ENCODE measurements around the gene LDLRAD4. TPM values are rescaled to one million over a fixed set of nuclear protein-coding genes. Genes with fewer than 3 reads are reported as not detected.

LDLRAD4 gene
- total RNA-seq, 2 donors from 2014 or later = 11.7 to 17.0 TPM

DNA sequence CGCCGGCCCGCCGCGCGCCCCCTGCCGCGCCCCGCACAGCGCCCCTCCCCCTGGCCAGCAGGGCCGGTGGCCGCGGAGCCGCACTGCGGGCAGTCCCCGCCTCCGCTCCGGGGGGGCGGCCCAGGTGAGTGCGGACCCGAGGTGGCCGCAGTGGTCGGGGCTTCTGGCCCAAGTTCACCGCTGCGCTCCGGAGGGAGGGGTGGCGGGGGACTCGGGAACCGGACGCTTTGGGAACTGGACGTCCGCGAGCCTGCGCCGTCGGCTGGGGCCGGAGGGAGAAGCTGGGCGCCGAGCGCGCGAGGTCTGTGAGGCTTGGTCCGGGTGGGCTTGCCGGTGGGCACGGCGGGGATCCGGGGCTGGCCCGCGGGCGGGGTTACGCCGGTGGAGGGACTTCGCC lies 591 bp upstream of the LDLRAD4 start:
- DNase-seq = peak; percentile 43
- peaks cover 39% of the 10 kb centered on the region for H3K4me1 ChIP-seq
- intact Hi-C loops (cut with DNase I) = loop anchor here (2.0 to 5.0 kb wide), 2 partner anchors 313 to 409 kb away; no protein-coding TSS in a partner anchor
- H3K36me3 ChIP-seq = no peaks in the 10 kb centered on the region
- H3K27ac ChIP-seq = peak overlapping the region; percentile 59
- H3K4me3 ChIP-seq = peak overlapping the region; percentile 86
- no peaks in the 10 kb centered on the region for H3K27me3 ChIP-seq
- TF ChIP-seq, protein P1, sequence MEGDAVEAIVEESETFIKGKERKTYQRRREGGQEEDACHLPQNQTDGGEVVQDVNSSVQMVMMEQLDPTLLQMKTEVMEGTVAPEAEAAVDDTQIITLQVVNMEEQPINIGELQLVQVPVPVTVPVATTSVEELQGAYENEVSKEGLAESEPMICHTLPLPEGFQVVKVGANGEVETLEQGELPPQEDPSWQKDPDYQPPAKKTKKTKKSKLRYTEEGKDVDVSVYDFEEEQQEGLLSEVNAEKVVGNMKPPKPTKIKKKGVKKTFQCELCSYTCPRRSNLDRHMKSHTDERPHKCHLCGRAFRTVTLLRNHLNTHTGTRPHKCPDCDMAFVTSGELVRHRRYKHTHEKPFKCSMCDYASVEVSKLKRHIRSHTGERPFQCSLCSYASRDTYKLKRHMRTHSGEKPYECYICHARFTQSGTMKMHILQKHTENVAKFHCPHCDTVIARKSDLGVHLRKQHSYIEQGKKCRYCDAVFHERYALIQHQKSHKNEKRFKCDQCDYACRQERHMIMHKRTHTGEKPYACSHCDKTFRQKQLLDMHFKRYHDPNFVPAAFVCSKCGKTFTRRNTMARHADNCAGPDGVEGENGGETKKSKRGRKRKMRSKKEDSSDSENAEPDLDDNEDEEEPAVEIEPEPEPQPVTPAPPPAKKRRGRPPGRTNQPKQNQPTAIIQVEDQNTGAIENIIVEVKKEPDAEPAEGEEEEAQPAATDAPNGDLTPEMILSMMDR (IDR thresholded peaks at IDR 0.05) = no peak
- no peaks in the 10 kb centered on the region for H3K9me3 ChIP-seq
- H3K9ac ChIP-seq (ENCODE audit: low read depth in 2 of 2, low read length in 2 of 2) = peak overlapping the region; percentile 82

DNA sequence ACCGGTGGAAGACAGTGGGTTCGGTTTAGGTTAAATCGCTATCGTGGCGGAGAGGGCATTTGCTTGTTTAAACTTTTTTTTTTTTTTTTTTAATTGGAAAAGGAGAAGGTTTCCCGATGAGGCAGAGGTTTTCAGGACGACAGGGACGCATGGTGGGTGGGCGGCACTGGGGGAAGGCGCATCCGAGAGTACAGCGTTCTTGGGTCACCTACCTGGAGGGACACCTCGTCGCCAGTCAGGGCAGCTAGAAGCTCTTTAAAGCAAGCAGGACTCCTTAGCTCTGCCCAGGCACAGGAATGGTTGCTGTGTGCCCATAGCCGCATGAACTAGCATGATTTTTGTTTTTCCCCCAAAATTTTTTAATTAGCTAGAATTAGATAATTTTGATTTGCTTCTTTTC lies 437 bp downstream of the LDLRAD4 start:
- Histone ChIP-seq H3K36me3 (no peaks in the 10 kb centered on the region), H3K4me3 (peak overlapping the region; percentile 86), H3K9me3 (no peaks in the 10 kb centered on the region), H3K27ac (no peak overlapping the region), H3K27me3 (no peaks in the 10 kb centered on the region), H3K9ac (ENCODE audit: low read depth in 2 of 2, low read length in 2 of 2) (peak overlapping the region; percentile 82), H3K4me1 (peaks cover 49% of the 10 kb centered on the region)
- no peak for DNase-seq
- TF ChIP-seq, protein P1 (IDR thresholded peaks at IDR 0.05) = no peak
- intact Hi-C loops (cut with DNase I) = loop anchor here (5.0 kb wide), 1 partner anchor 408 kb away; no protein-coding TSS in a partner anchor

DNA sequence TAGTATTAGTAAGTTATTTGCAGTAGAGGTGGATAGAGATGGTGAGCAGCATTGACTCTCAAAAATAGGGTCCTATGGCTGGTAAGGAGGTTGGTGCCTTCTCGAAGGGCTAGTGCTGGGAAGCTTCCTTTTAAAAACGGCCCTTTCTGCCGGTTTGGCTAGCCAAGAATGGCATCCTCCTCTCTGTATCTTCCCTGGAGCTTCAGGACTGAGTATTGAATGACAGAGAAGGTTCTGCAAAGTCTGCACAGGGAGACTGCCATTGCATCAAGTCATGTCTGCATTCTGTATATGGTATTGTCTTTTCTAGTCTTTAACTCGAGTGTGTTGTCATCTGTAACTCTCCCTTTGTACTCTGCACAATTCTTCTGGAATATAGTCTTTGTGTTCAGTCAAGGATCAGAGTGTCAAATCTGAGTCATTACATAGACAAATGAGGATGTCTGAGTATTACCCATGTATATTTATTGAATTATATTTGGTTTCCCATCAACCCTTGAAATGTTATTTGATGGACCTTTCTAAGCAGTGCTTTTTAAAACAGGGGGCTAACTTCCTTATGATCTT lies 1.1 kb downstream of the LDLRAD4 start:
- Histone ChIP-seq H3K27me3 (no peaks in the 10 kb centered on the region), H3K4me1 (peaks cover 49% of the 10 kb centered on the region), H3K9ac (ENCODE audit: low read depth in 2 of 2, low read length in 2 of 2) (peak overlapping the region in 1 of 2 donors; percentile 82), H3K27ac (no peak overlapping the region), H3K9me3 (no peaks in the 10 kb centered on the region), H3K4me3 (peak overlapping the region; percentile 86), H3K36me3 (no peaks in the 10 kb centered on the region)
- DNase-seq = no peak
- TF ChIP-seq, protein P1 (IDR thresholded peaks at IDR 0.05) = no peak
- intact Hi-C loops (cut with DNase I) = loop anchor here (5.0 kb wide), 2 partner anchors 148 to 408 kb away; no protein-coding TSS in a partner anchor

DNA sequence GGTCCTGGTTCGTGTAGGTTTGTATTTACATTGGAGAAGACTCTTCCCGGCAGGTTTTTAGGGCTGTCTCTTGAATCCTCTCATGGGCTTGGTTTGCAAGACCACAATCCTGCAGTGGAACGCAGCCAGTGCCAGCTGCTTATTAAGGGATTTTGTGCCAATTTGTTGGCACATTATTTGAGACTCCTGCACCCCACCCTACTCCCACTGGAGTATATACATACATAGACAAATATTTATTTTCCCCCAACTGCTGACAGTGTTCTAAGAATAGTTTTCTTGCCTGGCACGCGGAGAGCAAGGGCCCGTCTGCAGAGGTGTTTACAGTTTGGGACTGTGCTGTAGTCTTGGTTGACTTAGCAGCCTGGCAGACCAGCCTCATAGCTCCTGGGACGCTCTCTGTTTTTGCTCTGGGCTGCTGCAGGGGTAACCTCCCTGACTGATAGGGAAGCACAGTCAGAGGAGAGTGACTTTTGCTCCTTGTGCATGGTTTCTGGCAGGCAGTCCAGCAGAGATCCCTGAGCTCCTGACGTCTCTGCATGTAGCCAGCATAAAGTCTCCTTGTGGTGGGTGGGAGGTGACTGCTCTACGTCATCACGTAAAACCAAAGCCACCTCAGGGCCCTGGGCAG lies 1.9 kb downstream of the LDLRAD4 start:
- intact Hi-C loops (cut with DNase I) = loop anchor here (5.0 kb wide), 1 partner anchor 147 kb away; no protein-coding TSS in a partner anchor
- no peaks in the 10 kb centered on the region for H3K9me3 ChIP-seq
- H3K4me1 ChIP-seq = peaks cover 49% of the 10 kb centered on the region
- no peaks in the 10 kb centered on the region for H3K36me3 ChIP-seq
- no peak overlapping the region for H3K4me3 ChIP-seq
- H3K27ac ChIP-seq = peak overlapping the region; percentile 6
- no peaks in the 10 kb centered on the region for H3K27me3 ChIP-seq
- DNase-seq = peak; percentile 52
- TF ChIP-seq, protein P1 (IDR thresholded peaks at IDR 0.05) = no peak
- H3K9ac ChIP-seq (ENCODE audit: low read depth in 2 of 2, low read length in 2 of 2) = peak overlapping the region in 1 of 2 donors; percentile 69

DNA sequence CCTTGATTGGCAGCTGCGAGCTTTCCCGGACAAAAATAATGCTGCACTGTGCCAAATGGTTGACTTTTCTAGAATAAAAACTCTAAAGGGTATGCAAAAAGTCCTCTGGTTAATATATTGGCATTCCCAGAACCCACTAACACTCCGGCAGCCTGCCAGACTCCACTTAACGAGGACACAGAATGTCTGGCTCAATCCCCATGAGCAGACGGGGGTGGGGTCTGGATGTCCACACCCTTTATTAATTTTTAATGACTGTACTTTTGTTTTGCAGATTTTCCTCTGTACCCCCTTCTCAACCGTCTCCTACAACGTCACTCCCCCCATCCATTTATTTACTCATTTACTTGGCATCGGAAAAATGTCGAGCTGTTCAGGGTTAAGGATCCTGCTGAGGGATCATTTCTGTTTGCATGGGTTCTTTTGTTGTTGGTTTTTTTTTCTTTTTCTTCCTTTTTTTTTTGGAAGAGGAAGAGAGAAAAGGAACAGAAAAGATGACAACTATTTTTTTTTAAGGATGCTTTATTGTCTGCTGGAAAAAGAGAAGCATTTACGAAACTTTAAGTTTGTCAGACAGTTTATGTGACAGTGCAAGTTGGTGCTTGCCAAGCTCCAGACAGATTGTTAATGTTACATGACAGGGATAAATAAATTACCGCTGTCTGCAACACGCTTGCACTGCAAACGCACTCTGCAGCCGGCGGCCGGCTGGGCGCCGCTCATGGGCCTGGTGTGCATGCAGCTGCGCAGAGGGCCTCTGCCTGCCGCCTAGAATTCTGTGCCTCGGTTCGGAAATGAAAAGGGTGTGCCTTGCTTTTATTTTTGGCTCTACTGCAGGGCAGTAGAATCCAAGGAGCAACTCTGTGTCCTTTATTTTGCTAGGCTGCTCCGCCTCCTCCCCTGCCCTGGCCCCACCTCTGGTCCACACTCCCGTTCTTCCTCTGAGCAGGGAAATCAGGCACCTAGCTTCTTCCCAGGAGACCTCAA lies 3.6 kb downstream of the LDLRAD4 start:
- Histone ChIP-seq H3K27ac (peak overlapping the region; percentile 75), H3K27me3 (no peaks in the 10 kb centered on the region), H3K9ac (ENCODE audit: low read depth in 2 of 2, low read length in 2 of 2) (peak overlapping the region in 1 of 2 donors; percentile 56), H3K4me1 (peaks cover 41% of the 10 kb centered on the region), H3K4me3 (no peak overlapping the region), H3K9me3 (no peaks in the 10 kb centered on the region), H3K36me3 (no peaks in the 10 kb centered on the region)
- intact Hi-C loops (cut with DNase I) = loop anchor here (5.0 kb wide), 1 partner anchor 145 kb away; no protein-coding TSS in a partner anchor
- DNase-seq = peak; percentile 73
- TF ChIP-seq, protein P1 (IDR thresholded peaks at IDR 0.05) = no peak
